A549 (cell line): Measurements from ENCODE around the gene ZMAT3. TPM values are rescaled to one million over a fixed set of nuclear protein-coding genes. Genes with fewer than 3 reads are reported as not detected.

ENCODE experiments used
- ATAC-seq, 2 experiments: fragments of 200-7000 bp in 1 of 2; fragments of >200 bp in 1 of 2; cut with Nextera tagmentation in 1 of 2; cut with Tn5 transposase in 1 of 2; 3 replicates each; pipeline versions ENCODE4 v1.8.0 to v1.9.1; 2018 to 2020; ENCODE audit warnings: mild to moderate bottlenecking in 1 of 2, moderate library complexity in 1 of 2
- CTCF ChIA-PET: fragments of 300-600 bp; sonication (Branson Sonifier 250); formaldehyde crosslinking; extraction: SDS; loops from one replicate; lab custom pipeline; 2021; ENCODE audit warnings: antibody characterized with exemption, inconsistent platforms; lab: Yijun Ruan, JAX
- POLR2A ChIA-PET: fragments of 350-600 bp; formaldehyde crosslinking; extraction: SDS; loops from one replicate; lab custom pipeline; 2021; ENCODE audit warnings: antibody characterized with exemption, inconsistent platforms; lab: Yijun Ruan, JAX
- DNase-seq, 2 experiments: peaks; one replicate each; pipeline versions ENCODE4 v3.0.0 to v3.0.0-alpha.2; 2011 to 2016; ENCODE audit warnings: low read depth in 1 of 2, low spot score in 1 of 2
- FAIRE-seq: peaks from 2 replicates; lab custom pipeline; 2011; peaks lifted over from hg19 to GRCh38; lab: Jason Lieb, UNC
- H3K27ac ChIP-seq, 2 experiments: fragments of >200 bp; sonication (Bioruptor Twin); formaldehyde crosslinking; 3 replicates each; pipeline ENCODE4 v1.5.1; 2016 to 2017
- H3K4me1 ChIP-seq: fragments of >200 bp; sonication (Bioruptor Twin); formaldehyde crosslinking; 3 replicates; pipeline ENCODE4 v1.6.1; 2016
- H3K4me2 ChIP-seq: fragments of >200 bp; sonication (Bioruptor Twin); formaldehyde crosslinking; 3 replicates; pipeline ENCODE4 v1.6.1; 2016
- H3K4me3 ChIP-seq: fragments of >200 bp; sonication (Bioruptor Twin); formaldehyde crosslinking; 3 replicates; pipeline ENCODE4 v1.5.1; 2016
- H3K9me3 ChIP-seq: fragments of >200 bp; sonication (Bioruptor Twin); formaldehyde crosslinking; 3 replicates; pipeline ENCODE4 v1.6.1; 2016
- BHLHE40 ChIP-seq: IDR thresholded peaks from 2 replicates; pipeline ENCODE4 v1.6.1; 2012; ENCODE audit warnings: low read depth, low read length, inconsistent platforms
- CBX2 ChIP-seq: fragments of 200-600 bp; sonication (generic); IDR thresholded peaks from 2 replicates; pipeline ENCODE4 v1.6.1; 2016; ENCODE audit warnings: low read depth, mild to moderate bottlenecking, borderline replicate concordance
- CBX8 ChIP-seq: fragments of 200-600 bp; sonication (generic); IDR thresholded peaks from 2 replicates; pipeline ENCODE4 v1.6.1; 2016
- FOSL2 ChIP-seq, 2 experiments: fragments of 450-650 bp in 1 of 2; fragments of >200 bp in 1 of 2; sonication (Bioruptor Twin) in 1 of 2; formaldehyde crosslinking; IDR thresholded peaks; 2 replicates each; pipeline versions ENCODE4 v1.5.0 to v1.6.1; 2016 to 2020; ENCODE audit warnings: mild to moderate bottlenecking in 1 of 2, moderate library complexity in 1 of 2
- KDM5A ChIP-seq: fragments of 200-600 bp; sonication (generic); IDR thresholded peaks from 2 replicates; pipeline ENCODE4 v1.6.1; 2016; ENCODE audit warnings: antibody characterized with exemption, mild to moderate bottlenecking
- MYC ChIP-seq: IDR thresholded peaks from 2 replicates; pipeline ENCODE4 v1.6.1; 2012; ENCODE audit warnings: mild to moderate bottlenecking, inconsistent platforms, low read length, improper control_type of control experiment, borderline replicate concordance
- NFE2L2 ChIP-seq: fragments of 150-350 bp; conservative IDR thresholded peaks from 2 replicates; pipeline ENCODE4 v1.6.1; 2014; ENCODE audit warnings: low read length
- POLR2A ChIP-seq: IDR thresholded peaks from 2 replicates; pipeline ENCODE4 v1.6.1; 2012; ENCODE audit warnings: mild to moderate bottlenecking, low read length
- POLR2AphosphoS2 ChIP-seq: conservative IDR thresholded peaks from 2 replicates; pipeline ENCODE4 v1.6.1; 2012; ENCODE audit warnings: low read length, improper control_type of control experiment, inconsistent platforms
- RAD21 ChIP-seq, 2 experiments: fragments of >200 bp in 1 of 2; sonication (Bioruptor Twin) in 1 of 2; formaldehyde crosslinking in 1 of 2; IDR thresholded peaks in 1 of 2; conservative IDR thresholded peaks in 1 of 2; 2 replicates in 1 of 2; 3 replicates in 1 of 2; pipeline ENCODE4 v1.6.1; 2012 to 2018; ENCODE audit warnings: inconsistent platforms in 1 of 2
- RFX5 ChIP-seq: fragments of 450-650 bp; IDR thresholded peaks from 2 replicates; pipeline ENCODE4 v1.7.1; 2014; ENCODE audit warnings: antibody characterized with exemption, mild to moderate bottlenecking, moderate library complexity
- SMC3 ChIP-seq: fragments of >200 bp; sonication (Bioruptor Twin); formaldehyde crosslinking; IDR thresholded peaks from 3 replicates; pipeline ENCODE4 v1.6.1; 2018; ENCODE audit warnings: inconsistent platforms
- TFCP2L1 ChIP-seq: fragments of 250-450 bp; sonication (Bioruptor Pico); IDR thresholded peaks from 2 replicates; pipeline ENCODE4 v1.5.0; 2021; ENCODE audit warnings: mild to moderate bottlenecking
- TP53 ChIP-seq: fragments of 250-450 bp; sonication (Bioruptor Pico); IDR thresholded peaks from 2 replicates; pipeline ENCODE4 v1.5.0; 2021; ENCODE audit warnings: mild to moderate bottlenecking, moderate library complexity
- ZC3H11A ChIP-seq: fragments of 450-650 bp; IDR thresholded peaks from 2 replicates; pipeline ENCODE4 v1.6.1; 2014; ENCODE audit warnings: antibody characterized with exemption, mild to moderate bottlenecking
- ZSCAN20 ChIP-seq: fragments of 250-450 bp; sonication (Bioruptor Pico); IDR thresholded peaks from 2 replicates; pipeline ENCODE4 v1.8.0; 2022; ENCODE audit warnings: mild to moderate bottlenecking, moderate library complexity
- WGBS: methylation state at CpG from one replicate; pipeline ENCODE4 v1.1.6; 2017; ENCODE audit errors: missing lambda C conversion rate; 5-methylcytosine and 5-hydroxymethylcytosine counted together
- polyA plus RNA-seq, 4 experiments: library from polyadenylated mRNA; depleted of rRNA in 3 of 4; stranded (reverse); fragments of >200 nt; fragmentation: RNase III in 1 of 4; extraction: RNeasy Plus Mini Kit Qiagen cat#74134 plus additional on column Dnase treatment in 1 of 4; gene quantifications; 2 replicates in 3 of 4; 3 replicates in 1 of 4; pipeline ENCODE4 v1.2.3, GENCODE V29; 2011 to 2017
- TF ChIP-seq, protein P1 (sequence below): fragments of 250-450 bp; sonication (Bioruptor Pico); IDR thresholded peaks from 2 replicates; pipeline ENCODE4 v1.5.0; 2021; ENCODE audit warnings: mild to moderate bottlenecking, moderate library complexity, borderline replicate concordance
- TF ChIP-seq, protein P2 (sequence below): fragments of 200-600 bp; sonication (generic); IDR thresholded peaks from 2 replicates; pipeline ENCODE4 v1.6.1; 2016; ENCODE audit warnings: antibody characterized with exemption, mild to moderate bottlenecking, moderate library complexity
- TF ChIP-seq, protein P3 (sequence below): fragments of 150-350 bp; IDR thresholded peaks from 2 replicates; pipeline ENCODE4 v1.6.1; 2014; ENCODE audit warnings: low read depth, mild to moderate bottlenecking, low read length
- TF ChIP-seq, protein P4 (sequence below): fragments of >200 bp; sonication (Bioruptor Twin); formaldehyde crosslinking; IDR thresholded peaks from 3 replicates; pipeline ENCODE4 v1.5.1; 2016

The ZMAT3 gene
- polyA plus RNA-seq, 2 of the 4 experiments (the other 2 are of a cell fraction) = 5.7 to 12.2 TPM

DNA sequence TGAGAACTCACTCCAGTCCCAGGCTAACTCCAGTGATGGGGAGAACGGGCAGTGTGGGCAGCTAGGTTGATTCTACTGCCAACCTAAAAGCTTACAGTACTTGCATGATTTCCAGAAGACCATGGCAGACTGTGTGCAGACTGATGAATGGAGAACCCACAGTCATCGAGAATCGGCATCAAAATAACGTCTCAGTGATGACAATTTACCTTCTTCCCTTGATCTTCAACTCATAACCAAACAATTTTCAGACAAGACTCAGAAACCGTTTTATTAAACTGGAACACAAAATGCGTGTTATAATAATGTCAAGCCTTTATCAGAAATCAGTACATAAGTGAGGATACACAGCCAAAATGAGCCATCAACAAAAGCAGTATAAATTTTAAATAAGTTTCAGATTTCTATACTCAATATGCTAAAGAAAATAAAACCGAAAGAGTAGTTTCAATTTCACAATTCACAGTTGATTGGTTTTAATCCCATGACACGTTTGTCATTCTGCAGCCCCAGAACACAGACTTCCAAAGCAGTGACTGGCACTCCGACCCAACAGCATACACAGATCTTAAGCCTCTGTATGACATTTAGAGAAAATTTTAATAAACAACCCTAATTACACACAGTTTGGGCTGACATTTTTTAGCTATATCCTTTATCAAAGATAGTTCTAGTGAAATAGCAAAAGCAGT is 54.5 kb downstream of the ZMAT3 start:
- DNase-seq (no peak), ATAC-seq (no peak), FAIRE-seq (no peak)
- no peak overlapping the region for H3K27ac ChIP-seq
- H3K9me3 ChIP-seq = no peaks in the 10 kb centered on the region
- no peak overlapping the region for H3K4me2 ChIP-seq
- no peak for TF ChIP-seq POLR2AphosphoS2
- TF ChIP-seq MYC = no peak
- TF ChIP-seq, protein P1, sequence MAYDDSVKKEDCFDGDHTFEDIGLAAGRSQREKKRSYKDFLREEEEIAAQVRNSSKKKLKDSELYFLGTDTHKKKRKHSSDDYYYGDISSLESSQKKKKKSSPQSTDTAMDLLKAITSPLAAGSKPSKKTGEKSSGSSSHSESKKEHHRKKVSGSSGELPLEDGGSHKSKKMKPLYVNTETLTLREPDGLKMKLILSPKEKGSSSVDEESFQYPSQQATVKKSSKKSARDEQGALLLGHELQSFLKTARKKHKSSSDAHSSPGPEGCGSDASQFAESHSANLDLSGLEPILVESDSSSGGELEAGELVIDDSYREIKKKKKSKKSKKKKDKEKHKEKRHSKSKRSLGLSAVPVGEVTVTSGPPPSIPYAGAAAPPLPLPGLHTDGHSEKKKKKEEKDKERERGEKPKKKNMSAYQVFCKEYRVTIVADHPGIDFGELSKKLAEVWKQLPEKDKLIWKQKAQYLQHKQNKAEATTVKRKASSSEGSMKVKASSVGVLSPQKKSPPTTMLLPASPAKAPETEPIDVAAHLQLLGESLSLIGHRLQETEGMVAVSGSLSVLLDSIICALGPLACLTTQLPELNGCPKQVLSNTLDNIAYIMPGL (CRISPR knock-in tag) = no peak
- TF ChIP-seq, protein P2, sequence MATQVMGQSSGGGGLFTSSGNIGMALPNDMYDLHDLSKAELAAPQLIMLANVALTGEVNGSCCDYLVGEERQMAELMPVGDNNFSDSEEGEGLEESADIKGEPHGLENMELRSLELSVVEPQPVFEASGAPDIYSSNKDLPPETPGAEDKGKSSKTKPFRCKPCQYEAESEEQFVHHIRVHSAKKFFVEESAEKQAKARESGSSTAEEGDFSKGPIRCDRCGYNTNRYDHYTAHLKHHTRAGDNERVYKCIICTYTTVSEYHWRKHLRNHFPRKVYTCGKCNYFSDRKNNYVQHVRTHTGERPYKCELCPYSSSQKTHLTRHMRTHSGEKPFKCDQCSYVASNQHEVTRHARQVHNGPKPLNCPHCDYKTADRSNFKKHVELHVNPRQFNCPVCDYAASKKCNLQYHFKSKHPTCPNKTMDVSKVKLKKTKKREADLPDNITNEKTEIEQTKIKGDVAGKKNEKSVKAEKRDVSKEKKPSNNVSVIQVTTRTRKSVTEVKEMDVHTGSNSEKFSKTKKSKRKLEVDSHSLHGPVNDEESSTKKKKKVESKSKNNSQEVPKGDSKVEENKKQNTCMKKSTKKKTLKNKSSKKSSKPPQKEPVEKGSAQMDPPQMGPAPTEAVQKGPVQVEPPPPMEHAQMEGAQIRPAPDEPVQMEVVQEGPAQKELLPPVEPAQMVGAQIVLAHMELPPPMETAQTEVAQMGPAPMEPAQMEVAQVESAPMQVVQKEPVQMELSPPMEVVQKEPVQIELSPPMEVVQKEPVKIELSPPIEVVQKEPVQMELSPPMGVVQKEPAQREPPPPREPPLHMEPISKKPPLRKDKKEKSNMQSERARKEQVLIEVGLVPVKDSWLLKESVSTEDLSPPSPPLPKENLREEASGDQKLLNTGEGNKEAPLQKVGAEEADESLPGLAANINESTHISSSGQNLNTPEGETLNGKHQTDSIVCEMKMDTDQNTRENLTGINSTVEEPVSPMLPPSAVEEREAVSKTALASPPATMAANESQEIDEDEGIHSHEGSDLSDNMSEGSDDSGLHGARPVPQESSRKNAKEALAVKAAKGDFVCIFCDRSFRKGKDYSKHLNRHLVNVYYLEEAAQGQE = no peak
- TF ChIP-seq KDM5A = no peak
- TF ChIP-seq RFX5 = no peak
- no peak for TF ChIP-seq FOSL2 (IDR thresholded peaks at IDR 0.05)
- TF ChIP-seq FOSL2 (CRISPR knock-in tag; IDR thresholded peaks at IDR 0.05) = no peak
- no peak for TF ChIP-seq CBX8
- TF ChIP-seq NFE2L2 = no peak
- no peak for TF ChIP-seq ZC3H11A
- no peak for TF ChIP-seq CBX2
- TF ChIP-seq, protein P3, sequence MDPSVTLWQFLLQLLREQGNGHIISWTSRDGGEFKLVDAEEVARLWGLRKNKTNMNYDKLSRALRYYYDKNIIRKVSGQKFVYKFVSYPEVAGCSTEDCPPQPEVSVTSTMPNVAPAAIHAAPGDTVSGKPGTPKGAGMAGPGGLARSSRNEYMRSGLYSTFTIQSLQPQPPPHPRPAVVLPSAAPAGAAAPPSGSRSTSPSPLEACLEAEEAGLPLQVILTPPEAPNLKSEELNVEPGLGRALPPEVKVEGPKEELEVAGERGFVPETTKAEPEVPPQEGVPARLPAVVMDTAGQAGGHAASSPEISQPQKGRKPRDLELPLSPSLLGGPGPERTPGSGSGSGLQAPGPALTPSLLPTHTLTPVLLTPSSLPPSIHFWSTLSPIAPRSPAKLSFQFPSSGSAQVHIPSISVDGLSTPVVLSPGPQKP = no peak
- no peak for TF ChIP-seq TP53
- no peak for TF ChIP-seq ZSCAN20
- TF ChIP-seq TFCP2L1 (CRISPR knock-in tag) = no peak
- no peak for TF ChIP-seq BHLHE40
- TF ChIP-seq POLR2A = no peak
- 88% methylated on average over 9 of the region's 9 CpGs for WGBS
- H3K4me3 ChIP-seq = no peak overlapping the region
- POLR2A ChIA-PET = no interaction called here
- peaks cover 3% of the 10 kb centered on the region; the same call in 1 of the 3 replicates for H3K4me1 ChIP-seq
- CTCF ChIA-PET = interaction anchor here (0.5 to 2.0 kb wide), 4 partner anchors 10 to 304 kb away, joined by 4 to 17 read pairs (median 8); no protein-coding TSS in a partner anchor

DNA sequence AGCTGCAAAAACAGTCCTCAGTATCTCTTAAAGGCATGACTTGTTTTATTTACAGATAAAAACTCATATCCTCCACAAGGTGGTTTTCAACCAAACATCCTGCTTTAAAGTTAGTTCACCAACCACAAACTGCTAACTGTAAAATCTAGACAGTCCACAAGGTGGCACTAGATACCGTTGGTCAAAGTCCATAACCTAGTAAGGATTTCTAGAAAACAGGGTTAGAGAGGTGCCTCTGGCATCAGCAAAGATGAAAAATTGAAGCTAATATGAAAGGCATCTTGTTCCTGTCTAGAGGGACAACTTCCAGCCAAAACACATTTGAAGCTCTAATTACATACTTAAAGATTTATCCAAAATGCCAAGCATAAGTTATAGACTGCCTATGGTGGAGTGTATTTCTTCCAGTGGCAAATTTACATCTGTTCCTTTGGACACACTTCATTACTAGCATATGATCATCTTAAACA is 56.0 kb downstream of the ZMAT3 start:
- H3K27ac ChIP-seq = no peak overlapping the region
- TF ChIP-seq SMC3 (peak; percentile 51; the same call in 2 of the 3 replicates), RAD21 (conservative IDR thresholded peaks at IDR 0.05 in 1 of 2, IDR thresholded peaks at IDR 0.05 in 1 of 2) (peak; percentile 67 to 70), ZC3H11A (no peak)
- TF ChIP-seq, protein P4, sequence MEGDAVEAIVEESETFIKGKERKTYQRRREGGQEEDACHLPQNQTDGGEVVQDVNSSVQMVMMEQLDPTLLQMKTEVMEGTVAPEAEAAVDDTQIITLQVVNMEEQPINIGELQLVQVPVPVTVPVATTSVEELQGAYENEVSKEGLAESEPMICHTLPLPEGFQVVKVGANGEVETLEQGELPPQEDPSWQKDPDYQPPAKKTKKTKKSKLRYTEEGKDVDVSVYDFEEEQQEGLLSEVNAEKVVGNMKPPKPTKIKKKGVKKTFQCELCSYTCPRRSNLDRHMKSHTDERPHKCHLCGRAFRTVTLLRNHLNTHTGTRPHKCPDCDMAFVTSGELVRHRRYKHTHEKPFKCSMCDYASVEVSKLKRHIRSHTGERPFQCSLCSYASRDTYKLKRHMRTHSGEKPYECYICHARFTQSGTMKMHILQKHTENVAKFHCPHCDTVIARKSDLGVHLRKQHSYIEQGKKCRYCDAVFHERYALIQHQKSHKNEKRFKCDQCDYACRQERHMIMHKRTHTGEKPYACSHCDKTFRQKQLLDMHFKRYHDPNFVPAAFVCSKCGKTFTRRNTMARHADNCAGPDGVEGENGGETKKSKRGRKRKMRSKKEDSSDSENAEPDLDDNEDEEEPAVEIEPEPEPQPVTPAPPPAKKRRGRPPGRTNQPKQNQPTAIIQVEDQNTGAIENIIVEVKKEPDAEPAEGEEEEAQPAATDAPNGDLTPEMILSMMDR = peak; percentile 73
- TF ChIP-seq, all 56 proteins: peak for 3
- peaks cover 3% of the 10 kb centered on the region; the same call in 1 of the 3 replicates for H3K4me1 ChIP-seq
- H3K9me3 ChIP-seq = no peaks in the 10 kb centered on the region
- 4% methylated on average over 1 of the region's 1 CpG for WGBS
- H3K4me3 ChIP-seq = no peak overlapping the region
- CTCF ChIA-PET = interaction anchor here (0.6 to 2.0 kb wide), 17 partner anchors 10 to 542 kb away, joined by 3 to 17 read pairs (median 3); no protein-coding TSS in a partner anchor
- DNase-seq = peak; percentile 18 to 70
- FAIRE-seq = no peak
- no peak overlapping the region for H3K4me2 ChIP-seq
- POLR2A ChIA-PET = no interaction called here
- ATAC-seq = peak; percentile 78 to 89
